ENCODE results near the gene ZXDC. TPM values are rescaled to one million over a fixed set of nuclear protein-coding genes. Genes with fewer than 3 reads are reported as not detected.

ZXDC gene
- total and polyA plus RNA-seq, 2 donors (not counting 3 experiments of a cell fraction or from before 2014, with no cell fraction given), result 15.2 to 22.6 TPM

GRCh38 chr3:126431103-126431534 lies 44.6 kb downstream of the ZXDC start:
- intact Hi-C loops (cut with micrococcal nuclease) (no loop called here), dilution Hi-C loops (cut with MboI; ENCODE audit: extremely low pct_ligation_motif_present, low sequenced_read_pairs) (no loop called here)
- FAIRE-seq (no peak), DNase-seq (ENCODE audit: low read depth, low spot score) (no peak)
- no peak overlapping the region for H3K4me3 ChIP-seq (replicated peaks in 1 of 3; ENCODE audit: insufficient read depth in 1 of 3, low read depth in 1 of 3, low read length in 3 of 3)
- H3K9me1 ChIP-seq (replicated peaks; ENCODE audit: control insufficient read depth, extremely low read depth, insufficient read depth, low read length), result no peaks in the 10 kb centered on the region
- no peak for TF ChIP-seq MYC (IDR thresholded peaks at IDR 0.05; ENCODE audit: low read depth, low read length)
- no peak for TF ChIP-seq POLR2AphosphoS5 (IDR thresholded peaks at IDR 0.05; ENCODE audit: insufficient read depth, low read depth, low read length)
- no peak for TF ChIP-seq POLR2A (IDR thresholded peaks at IDR 0.05; ENCODE audit: low read depth, low read length)
- no peak for TF ChIP-seq GATA2 (IDR thresholded peaks at IDR 0.05; ENCODE audit: insufficient read depth, insufficient read length, low read depth, low read length)
- no peak for TF ChIP-seq JUN (IDR thresholded peaks at IDR 0.05; ENCODE audit: borderline replicate concordance, insufficient read depth, insufficient read length, low read depth)
- no peak for TF ChIP-seq MAX (IDR thresholded peaks at IDR 0.05; ENCODE audit: insufficient read depth, insufficient read length)
- no peak for TF ChIP-seq FOS (IDR thresholded peaks at IDR 0.05; ENCODE audit: borderline replicate concordance, insufficient read depth, low read length)
- no peak for TF ChIP-seq EZH2 (IDR thresholded peaks at IDR 0.05; ENCODE audit: borderline replicate concordance, low read depth, low read length, severe bottlenecking)
- no peak for TF ChIP-seq CTCF (IDR thresholded peaks at IDR 0.05; ENCODE audit: extremely low read depth in 1 of 2, insufficient read depth in 1 of 2, low read depth in 1 of 2, low read length in 2 of 2)
- H3K4me1 ChIP-seq (ENCODE audit: control insufficient read depth, extremely low read depth, insufficient read depth, low read length), result no peaks in the 10 kb centered on the region
- H3K79me2 ChIP-seq (ENCODE audit: control insufficient read depth, insufficient read depth, low read length), result no peaks in the 10 kb centered on the region
- H3K27me3 ChIP-seq (ENCODE audit: control insufficient read depth in 2 of 2, insufficient read depth in 2 of 2, low read length in 2 of 2), result no peaks in the 10 kb centered on the region
- no TSS peak for BruUV-seq (replicated peaks)
- ChIA-PET CTCF (no interaction called here), POLR2A (no interaction called here)
- no peak overlapping the region for H3K27ac ChIP-seq (ENCODE audit: insufficient read depth, low read depth, low read length)
- no peaks in the 10 kb centered on the region for H3K36me3 ChIP-seq (ENCODE audit: control insufficient read depth in 2 of 2, extremely low read depth in 1 of 2, insufficient read depth in 2 of 2, low read length in 2 of 2)
- H3K9ac ChIP-seq (replicated peaks; ENCODE audit: extremely low read depth, insufficient read depth, low read length), result no peak overlapping the region
- no peaks in the 10 kb centered on the region for H3K9me3 ChIP-seq (replicated peaks; ENCODE audit: control insufficient read depth, insufficient read depth, low read length)
- H4K20me1 ChIP-seq (replicated peaks; ENCODE audit: control insufficient read depth, extremely low read depth, insufficient read depth, low read length), result no peaks in the 10 kb centered on the region
- no peak overlapping the region for H2AFZ ChIP-seq (ENCODE audit: low read depth, low read length)
- no peak overlapping the region for H3K4me2 ChIP-seq (ENCODE audit: insufficient read depth, low read length)

All from endothelial cell of umbilical vein (primary cell).